ENCODE data around the gene FLVCR2. TPM values are rescaled to one million over a fixed set of nuclear protein-coding genes. Genes with fewer than 3 reads are reported as not detected.

Gene FLVCR2
- total RNA-seq, 1 donor from 2014 or later, result 3.2 TPM

- no peak for TF ChIP-seq CTCF (IDR thresholded peaks at IDR 0.05; ENCODE audit: borderline replicate concordance)
- intact Hi-C loops (cut with micrococcal nuclease), result no loop called here
- peak overlapping the region; percentile 51 for H3K27ac ChIP-seq (replicated peaks)
- peaks cover 61% of the 10 kb centered on the region for H3K4me1 ChIP-seq
- no peaks in the 10 kb centered on the region for H3K36me3 ChIP-seq
- DNase-seq, result no peak
- H3K9me3 ChIP-seq (replicated peaks), result peaks cover 5% of the 10 kb centered on the region
- no peaks in the 10 kb centered on the region for H3K27me3 ChIP-seq (ENCODE audit: low read depth)
- no peak overlapping the region for H3K4me3 ChIP-seq
Measured at GRCh38 chr14:75609116-75609515, 30.7 kb downstream of the FLVCR2 start.

GRCh38 chr14:75609606-75610475 lies 31.4 kb downstream of the FLVCR2 start:
- Histone ChIP-seq H3K9me3 (replicated peaks) (peaks cover 5% of the 10 kb centered on the region), H3K4me1 (peaks cover 54% of the 10 kb centered on the region), H3K27ac (replicated peaks) (peak overlapping the region; percentile 51), H3K36me3 (no peaks in the 10 kb centered on the region), H3K4me3 (no peak overlapping the region), H3K27me3 (ENCODE audit: low read depth) (no peaks in the 10 kb centered on the region)
- no peak for DNase-seq
- intact Hi-C loops (cut with micrococcal nuclease), result no loop called here
- TF ChIP-seq CTCF (IDR thresholded peaks at IDR 0.05; ENCODE audit: borderline replicate concordance), result no peak

GRCh38 chr14:75610834-75611233 lies 32.4 kb downstream of the FLVCR2 start:
- Histone ChIP-seq H3K27me3 (ENCODE audit: low read depth) (no peaks in the 10 kb centered on the region), H3K4me1 (peaks cover 44% of the 10 kb centered on the region), H3K4me3 (no peak overlapping the region), H3K27ac (replicated peaks) (peak overlapping the region; percentile 51), H3K36me3 (no peaks in the 10 kb centered on the region), H3K9me3 (replicated peaks) (peaks cover 5% of the 10 kb centered on the region)
- no peak for TF ChIP-seq CTCF (IDR thresholded peaks at IDR 0.05; ENCODE audit: borderline replicate concordance)
- intact Hi-C loops (cut with micrococcal nuclease), result no loop called here
- no peak for DNase-seq

- no peak overlapping the region for H3K27ac ChIP-seq (replicated peaks)
- no peak for TF ChIP-seq CTCF (IDR thresholded peaks at IDR 0.05; ENCODE audit: borderline replicate concordance)
- no peak overlapping the region for H3K4me3 ChIP-seq
- H3K36me3 ChIP-seq, result no peaks in the 10 kb centered on the region
- no peaks in the 10 kb centered on the region for H3K27me3 ChIP-seq (ENCODE audit: low read depth)
- no peak for DNase-seq
- intact Hi-C loops (cut with micrococcal nuclease), result no loop called here
- H3K4me1 ChIP-seq, result peaks cover 37% of the 10 kb centered on the region
- peaks cover 5% of the 10 kb centered on the region for H3K9me3 ChIP-seq (replicated peaks)
Measured at GRCh38 chr14:75612157-75612556, 33.7 kb downstream of the FLVCR2 start.

GRCh38 chr14:75614179-75614578 lies 35.8 kb downstream of the FLVCR2 start:
- intact Hi-C loops (cut with micrococcal nuclease), result no loop called here
- no peak for DNase-seq
- H3K4me1 ChIP-seq, result peaks cover 26% of the 10 kb centered on the region
- H3K27ac ChIP-seq (replicated peaks), result no peak overlapping the region
- no peak overlapping the region for H3K4me3 ChIP-seq
- TF ChIP-seq CTCF (IDR thresholded peaks at IDR 0.05; ENCODE audit: borderline replicate concordance), result no peak
- H3K27me3 ChIP-seq (ENCODE audit: low read depth), result no peaks in the 10 kb centered on the region
- no peaks in the 10 kb centered on the region for H3K9me3 ChIP-seq (replicated peaks)
- no peaks in the 10 kb centered on the region for H3K36me3 ChIP-seq
